Left forelimb (tissue), 1 donor: ENCODE data around the gene COPS6.

Experiments used
- DNase-seq: peaks from one replicate; pipeline ENCODE4 v3.0.0-alpha.2; 2018; ENCODE audit warnings: low spot score

The COPS6 gene

GRCh38 chr7:100102950-100103840 is 14.4 kb downstream of the COPS6 start:
- DNase-seq, result no peak

DNA sequence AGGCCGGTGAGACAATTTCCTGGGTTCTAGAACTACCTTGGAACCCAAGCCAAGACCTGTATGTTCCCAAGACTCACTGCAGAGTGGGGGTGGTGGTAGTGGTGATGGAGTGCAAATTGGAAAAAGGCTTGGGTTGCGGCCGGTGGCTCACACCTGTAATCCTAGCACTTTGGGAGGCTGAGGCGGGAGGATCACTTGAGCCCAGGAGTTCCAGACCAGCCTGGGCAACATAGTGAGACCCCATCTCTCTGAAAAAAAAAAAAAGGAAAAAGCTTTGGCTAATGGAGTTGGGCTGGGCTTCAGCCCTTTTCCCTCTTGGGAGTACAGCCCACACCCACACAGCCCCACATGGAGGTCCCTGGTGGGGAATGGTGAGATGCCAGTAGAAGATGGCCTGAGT is 16.8 kb downstream of the COPS6 start:
- no peak for DNase-seq

DNA sequence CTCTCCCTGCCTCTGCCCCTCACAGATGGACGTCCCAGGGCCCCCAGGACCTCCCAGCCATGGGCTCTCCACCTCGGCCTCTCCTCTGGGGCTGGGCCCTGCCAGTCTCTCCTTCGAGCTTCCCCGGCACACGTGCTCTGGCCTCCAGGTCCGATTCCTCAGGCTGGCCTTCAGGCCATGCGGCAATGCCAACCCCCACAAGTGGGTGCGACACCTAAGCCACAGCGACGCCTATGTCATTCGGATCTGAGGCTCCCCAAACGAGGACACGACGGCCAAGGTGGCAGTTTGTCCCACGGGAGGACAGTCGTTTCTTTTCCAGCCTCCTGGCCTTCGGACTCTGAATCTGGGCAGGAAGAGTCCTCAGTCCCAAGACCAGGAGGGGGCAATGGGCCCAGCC is 17.9 kb downstream of the COPS6 start:
- no peak for DNase-seq

- DNase-seq, result no peak
Measured at GRCh38 chr7:100107125-100107737, 18.5 kb downstream of the COPS6 start.

DNA sequence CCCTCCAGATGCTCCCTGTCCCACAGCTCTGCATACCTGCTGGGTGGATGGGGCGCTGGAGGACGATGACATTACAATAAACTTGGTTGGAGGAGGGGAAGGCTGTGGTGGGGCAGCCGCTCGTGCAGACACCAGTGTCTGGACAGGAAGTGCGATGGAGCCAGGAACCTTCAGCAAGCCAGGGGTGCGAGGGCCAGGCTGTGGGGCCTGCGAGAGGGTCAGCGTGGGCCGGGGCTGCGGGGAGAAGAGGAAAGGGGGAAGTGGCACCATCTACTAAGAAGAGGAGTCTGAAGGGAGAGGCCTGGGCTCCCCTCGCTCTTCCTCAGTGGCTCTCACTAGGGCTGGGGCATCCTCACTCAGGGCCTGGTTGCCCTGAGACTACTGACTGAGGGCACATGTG is 19.1 kb downstream of the COPS6 start:
- no peak for DNase-seq

GRCh38 chr7:100109521-100110163 is 20.9 kb downstream of the COPS6 start:
- no peak for DNase-seq

DNA sequence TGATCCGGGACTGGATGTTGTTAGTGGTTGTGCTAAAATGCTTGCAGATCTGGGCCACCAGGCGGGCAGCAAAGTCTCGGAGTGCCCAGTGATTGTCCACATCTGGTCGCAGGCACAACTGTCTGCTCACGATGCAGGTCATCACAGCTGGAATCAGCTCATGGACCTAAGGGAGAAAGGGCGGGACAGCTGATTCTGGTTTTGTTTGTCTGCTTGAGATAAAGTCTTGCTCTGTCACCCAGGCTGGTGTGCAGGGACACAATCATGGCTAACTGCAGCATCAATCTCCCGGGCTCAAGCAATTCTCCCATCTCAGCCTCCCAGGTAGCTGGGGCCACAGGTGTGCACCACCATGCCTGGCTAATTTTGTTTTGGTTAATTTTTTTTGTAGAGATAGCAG is 22.4 kb downstream of the COPS6 start:
- DNase-seq, result no peak

- DNase-seq, result no peak
Measured at GRCh38 chr7:100111914-100112313, 23.1 kb downstream of the COPS6 start.

DNA sequence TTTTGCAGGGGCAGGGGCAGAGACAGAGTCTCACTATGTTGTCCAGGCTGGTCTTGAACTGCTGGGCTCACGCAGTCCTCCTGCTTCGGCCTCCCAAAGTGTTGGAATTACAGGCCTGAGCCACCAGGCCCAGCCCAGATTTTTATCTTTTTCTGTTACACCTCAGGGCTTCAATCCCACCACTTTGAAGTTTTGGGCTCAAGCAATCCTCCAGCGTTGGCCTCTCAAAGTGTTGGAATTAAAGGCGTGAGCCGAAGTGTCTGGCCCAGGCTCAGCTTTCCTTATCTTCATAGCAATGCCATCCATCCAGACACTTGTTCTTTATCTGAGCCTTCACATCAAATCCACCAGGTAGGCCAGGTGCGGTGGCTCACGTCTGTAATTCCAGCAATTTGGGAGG is 26.3 kb downstream of the COPS6 start:
- DNase-seq, result no peak

DNA sequence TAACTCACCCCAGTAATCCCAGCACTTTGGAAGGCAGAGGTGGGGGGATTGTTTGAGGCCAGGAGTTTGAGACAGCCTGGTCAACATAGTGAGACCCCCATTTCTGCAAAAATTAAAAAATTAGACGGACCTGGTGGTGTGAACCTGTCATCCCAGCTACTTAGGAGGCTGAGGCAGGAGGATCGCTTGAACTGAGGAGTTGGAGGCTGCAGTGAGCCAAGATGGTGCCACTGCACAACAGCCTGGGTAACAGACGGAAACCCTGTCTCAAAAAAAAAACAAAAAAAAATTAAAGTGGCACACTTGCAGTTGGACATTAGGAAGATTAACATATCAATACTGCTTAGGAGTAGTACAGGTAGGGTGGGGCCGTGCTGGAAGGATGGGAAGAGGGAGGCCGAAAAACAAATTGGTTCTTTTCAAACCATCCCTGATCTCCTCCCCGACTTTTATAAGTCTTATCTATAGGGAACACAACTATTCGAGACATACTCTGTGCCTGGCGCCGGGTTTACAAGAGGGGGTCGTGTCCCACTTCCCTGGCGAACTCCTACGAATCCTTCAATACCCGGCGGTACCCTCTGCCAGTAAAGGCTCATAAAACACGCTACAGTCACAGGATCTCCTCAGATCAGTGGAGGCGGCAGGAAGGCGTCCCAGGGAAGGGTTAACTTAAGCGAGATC is 29.8 kb downstream of the COPS6 start:
- DNase-seq, result no peak

GRCh38 chr7:100119072-100119969 is 30.6 kb downstream of the COPS6 start, which contains the start of the genes CNPY4 and TAF6:
CNPY4 (plus strand) TSS chr7:100119634; CDS start chr7:100119745, 111 bp downstream.
TAF6 (minus strand) TSS chr7:100119358; CDS start chr7:100114209, 5,149 bp downstream.
- DNase-seq, result peak; percentile 96

GRCh38 chr7:100119970-100120732 is 31.4 kb downstream of the COPS6 start:
- DNase-seq, result peak; percentile 87

GRCh38 chr7:100120733-100121036 is 31.9 kb downstream of the COPS6 start:
- no peak for DNase-seq

DNA sequence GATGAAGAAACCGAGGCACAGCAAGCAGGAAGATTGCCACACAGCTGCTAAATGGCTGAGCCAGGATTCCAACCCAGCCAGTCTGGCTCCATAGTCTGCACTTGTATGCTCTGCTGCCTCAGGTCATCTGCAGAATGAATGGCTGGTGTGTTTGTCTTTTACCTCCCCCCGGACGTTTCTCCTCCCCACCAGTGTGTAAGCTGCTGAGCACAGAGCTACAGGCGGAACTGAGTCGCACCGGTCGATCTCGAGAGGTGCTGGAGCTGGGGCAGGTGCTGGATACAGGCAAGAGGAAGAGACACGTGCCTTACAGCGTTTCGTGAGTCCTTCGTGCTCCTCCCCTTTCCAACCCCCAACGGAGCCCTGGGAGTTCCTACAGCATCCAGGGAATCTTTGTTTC is 33.3 kb downstream of the COPS6 start:
- no peak for DNase-seq

DNA sequence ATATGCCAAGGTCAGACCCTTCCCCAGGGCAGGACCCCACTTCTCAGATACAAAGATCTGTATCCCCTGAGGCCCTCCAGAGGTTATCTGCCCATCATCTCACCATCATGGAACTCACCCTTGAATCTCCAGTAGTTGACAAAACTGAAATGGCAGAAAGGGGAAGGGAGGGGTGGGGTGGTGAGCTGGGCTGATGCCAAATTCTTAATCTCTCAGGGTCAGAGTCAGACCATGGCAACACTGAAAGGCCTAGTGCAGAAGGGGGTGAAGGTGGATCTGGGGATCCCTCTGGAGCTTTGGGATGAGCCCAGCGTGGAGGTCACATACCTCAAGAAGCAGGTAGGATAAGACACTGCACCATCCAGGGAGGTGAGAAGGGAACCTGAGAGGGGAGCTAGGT is 33.8 kb downstream of the COPS6 start:
- DNase-seq, result no peak

DNA sequence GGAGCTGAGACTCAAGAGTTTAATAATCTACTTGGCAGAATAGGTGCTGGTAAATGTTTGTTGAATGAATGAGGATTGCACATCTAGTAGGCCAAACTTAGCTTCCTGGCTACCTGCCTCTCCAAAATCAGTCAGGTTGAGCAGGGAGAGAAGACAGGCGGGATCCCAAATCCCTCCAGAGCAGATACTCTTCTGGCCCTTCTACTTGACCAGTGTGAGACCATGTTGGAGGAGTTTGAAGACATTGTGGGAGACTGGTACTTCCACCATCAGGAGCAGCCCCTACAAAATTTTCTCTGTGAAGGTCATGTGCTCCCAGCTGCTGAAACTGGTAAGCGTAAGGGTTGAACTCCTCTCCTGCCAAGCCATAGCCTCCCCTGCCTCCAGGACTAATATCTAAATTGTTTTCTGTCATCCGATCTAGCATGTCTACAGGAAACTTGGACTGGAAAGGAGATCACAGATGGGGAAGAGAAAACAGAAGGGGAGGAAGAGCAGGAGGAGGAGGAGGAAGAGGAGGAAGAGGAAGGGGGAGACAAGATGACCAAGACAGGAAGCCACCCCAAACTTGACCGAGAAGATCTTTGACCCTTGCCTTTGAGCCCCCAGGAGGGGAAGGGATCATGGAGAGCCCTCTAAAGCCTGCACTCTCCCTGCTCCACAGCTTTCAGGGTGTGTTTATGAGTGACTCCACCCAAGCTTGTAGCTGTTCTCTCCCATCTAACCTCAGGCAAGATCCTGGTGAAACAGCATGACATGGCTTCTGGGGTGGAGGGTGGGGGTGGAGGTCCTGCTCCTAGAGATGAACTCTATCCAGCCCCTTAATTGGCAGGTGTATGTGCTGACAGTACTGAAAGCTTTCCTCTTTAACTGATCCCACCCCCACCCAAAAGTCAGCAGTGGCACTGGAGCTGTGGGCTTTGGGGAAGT is 35.8 kb downstream of the COPS6 start:
- DNase-seq, result no peak

GRCh38 chr7:100126239-100126930 is 37.6 kb downstream of the COPS6 start:
- DNase-seq, result no peak

DNA sequence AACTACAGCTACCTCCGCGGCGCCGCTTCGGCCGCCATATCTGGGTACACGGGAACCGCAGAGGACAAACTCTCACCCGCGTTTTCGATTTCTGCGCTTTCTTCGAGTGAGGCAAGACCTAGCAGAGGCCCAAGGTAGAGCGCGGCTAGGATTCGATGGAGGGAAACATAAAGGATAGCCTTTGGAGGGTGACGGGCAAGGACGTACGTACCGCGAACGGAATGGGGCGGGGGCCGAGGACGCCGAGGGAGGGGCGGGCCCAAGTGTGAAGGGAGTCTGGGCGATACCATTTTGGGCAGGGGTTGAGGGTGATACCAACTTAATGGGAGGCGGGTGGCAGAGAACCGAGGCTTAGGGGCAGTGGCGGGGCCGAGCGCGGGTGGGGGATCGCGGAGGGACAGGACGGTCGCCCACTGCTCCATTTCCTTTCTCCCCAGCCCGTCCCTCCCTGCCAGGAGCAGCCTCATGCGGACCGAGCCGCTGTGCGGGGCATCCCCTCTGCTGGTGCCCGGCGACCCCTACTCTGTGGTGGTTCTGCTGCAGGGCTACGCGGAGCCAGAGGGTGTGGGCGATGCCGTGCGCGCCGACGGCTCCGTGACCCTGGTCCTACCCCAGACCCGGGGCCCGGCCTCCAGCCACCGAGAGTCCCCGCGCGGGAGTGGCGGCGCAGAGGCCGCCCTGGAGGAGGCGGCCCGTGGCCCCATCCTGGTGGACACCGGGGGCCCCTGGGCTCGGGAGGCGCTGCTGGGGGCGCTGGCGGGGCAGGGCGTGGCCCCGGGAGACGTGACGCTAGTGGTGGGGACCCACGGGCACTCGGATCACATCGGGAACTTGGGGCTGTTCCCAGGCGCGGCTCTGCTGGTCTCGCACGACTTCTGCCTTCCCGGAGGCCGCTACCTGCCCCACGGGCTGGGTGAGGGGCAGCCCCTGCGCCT is 38.4 kb downstream of the COPS6 start, which contains the start of gene MBLAC1:
MBLAC1 (plus strand) TSS at position 37 of the 935 bp plus-strand sequence; CDS start at position 466, 429 bp downstream.
- peak; percentile 95 for DNase-seq
